Measurements from ENCODE around the gene HDAC7.

Gene HDAC7

DNA sequence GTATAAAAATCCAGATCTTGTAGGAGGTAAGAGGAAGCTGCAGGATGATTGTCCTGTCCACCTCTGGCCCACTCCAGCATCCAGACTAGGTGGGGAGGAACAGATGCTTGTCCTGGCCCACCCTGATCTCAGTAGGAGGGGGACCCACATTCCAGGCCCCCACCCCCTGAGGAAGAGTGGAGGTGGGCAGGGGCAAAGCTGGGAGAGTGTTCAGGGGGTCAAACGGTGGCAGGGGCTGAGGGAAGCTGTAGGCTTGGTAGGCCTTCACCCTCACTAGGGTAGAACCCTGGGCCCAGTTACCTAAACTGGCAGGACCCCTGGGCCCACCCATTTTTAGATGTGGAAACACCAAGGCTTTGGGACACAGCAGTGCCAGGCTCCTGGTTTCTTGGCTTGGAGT is 42.6 kb downstream of the HDAC7 start:
- no peak for DNase-seq

DNA sequence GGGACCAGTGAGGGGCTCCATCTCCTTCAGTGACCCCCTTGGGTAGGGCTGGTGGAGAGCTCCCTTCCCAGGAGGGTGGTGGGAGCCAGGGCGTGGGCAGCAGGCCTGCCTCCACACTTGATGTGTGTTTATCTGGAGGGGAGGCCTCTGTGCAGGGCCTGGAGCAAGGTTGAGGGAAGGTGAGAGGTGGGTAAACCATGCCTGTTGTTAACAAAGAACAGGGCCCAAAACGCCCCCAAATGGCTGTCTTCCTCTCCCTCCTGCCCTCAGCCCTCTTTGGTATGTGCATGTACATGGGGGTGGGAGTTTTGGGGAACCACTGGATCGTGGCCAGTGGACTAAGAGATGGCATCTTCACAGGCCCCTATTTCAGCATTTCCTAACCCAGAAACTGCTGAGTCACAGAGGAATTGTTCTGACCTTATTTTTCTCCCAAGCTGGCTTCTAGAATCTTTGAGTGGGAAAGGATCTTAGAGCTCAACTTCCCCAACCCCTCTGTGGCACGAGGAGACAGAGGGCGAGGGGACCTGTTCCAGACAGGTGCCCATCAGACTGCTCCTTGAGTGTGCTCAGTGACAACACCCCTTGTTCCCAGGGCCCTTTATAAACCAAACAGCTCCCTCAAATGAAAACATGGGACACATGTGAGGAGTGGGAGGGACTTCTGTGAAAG is 43.1 kb downstream of the HDAC7 start:
- no peak for DNase-seq

DNA sequence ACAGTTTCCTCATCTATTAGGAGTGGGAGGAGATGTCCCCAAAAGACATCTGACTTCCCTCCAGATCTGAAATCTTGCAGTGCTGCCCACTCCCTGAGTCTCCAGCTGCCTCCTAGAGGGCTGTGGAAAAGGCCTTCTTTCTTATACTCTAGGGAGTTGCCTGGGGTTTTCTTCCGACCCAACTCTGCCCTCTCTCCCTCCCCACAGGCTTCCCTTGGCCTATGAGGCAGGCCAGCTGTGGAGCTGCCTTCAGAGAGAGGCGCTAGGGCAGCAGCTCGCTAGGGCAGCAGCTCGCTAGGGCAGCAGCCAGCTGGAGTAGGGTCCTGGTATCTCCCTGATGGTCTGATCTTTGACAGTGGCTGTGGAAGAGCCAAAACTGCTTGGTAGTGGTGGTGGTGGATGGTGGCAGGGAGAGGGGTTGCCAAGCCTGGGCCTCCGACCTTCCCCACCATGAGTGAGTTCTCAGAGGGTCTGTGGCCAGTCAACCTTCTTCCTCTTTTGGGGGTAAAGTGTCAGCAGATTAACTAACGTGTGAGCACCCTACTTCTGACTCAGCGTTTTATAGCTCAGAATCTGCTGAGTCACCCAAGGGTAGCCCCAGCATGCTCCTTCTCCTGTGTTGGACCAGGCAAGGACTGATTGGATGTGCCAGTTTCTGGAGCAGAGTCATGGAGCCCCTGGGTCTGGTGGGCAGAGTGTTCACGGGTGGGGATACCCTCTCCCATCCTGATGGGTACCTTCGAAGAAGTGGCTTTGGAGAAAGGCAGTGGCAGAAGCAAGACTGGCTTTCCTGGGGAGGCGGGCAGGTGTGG is 44.4 kb downstream of the HDAC7 start:
- no peak for DNase-seq

DNA sequence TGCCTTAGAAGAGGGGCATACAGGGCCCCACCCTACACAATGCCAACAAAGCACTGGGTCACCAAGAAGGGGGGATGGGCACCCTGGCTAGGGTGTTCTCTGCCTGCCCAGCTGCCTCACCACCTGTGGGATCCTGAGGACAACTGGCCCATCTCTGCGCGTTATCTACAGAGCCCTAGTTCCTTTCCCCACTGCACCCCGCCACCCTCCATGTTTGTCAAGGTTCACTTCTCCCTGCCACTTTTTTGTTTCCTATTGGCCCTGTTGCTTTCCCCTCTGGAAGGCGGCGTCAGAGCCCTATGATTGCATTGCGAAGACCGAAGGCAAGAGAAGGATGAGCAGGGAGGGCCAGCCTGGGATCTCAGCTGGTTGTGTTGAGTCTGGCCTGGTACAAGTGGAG is 45.0 kb downstream of the HDAC7 start:
- DNase-seq: no peak

DNA sequence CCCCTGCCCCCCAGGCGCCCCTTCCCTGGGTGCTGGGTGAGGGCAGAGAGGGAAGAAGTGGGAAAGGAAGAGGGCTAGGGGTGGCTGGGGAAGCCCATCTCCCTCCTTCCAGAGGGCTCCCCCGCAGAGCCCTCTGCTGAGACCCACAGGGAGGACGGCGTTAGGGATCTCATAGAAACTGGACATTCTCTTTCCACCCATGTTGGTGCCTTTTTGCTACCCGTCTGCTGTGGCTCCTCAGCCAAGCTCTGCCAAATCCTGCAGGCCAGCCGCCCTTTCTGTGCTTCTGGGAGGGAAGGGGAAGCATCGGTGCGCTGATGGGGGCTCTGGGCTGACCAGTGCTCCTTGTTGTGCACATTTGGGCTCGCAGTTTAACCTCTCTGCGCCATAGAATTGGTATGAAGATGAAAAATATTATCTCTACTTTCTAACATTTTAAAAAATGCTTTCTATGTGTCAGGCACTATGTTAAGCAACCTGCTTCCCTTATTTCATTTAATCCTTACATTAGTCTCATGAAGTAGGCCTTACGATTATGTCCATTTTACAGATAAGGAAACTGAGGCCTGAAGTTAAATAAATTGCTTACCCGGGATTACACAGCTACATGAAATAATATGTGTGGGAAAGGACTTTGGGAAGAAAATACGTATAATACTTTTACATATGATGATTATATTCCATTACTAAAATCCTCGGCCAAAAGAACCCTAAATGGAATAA is 45.7 kb downstream of the HDAC7 start:
- DNase-seq: no peak

DNA sequence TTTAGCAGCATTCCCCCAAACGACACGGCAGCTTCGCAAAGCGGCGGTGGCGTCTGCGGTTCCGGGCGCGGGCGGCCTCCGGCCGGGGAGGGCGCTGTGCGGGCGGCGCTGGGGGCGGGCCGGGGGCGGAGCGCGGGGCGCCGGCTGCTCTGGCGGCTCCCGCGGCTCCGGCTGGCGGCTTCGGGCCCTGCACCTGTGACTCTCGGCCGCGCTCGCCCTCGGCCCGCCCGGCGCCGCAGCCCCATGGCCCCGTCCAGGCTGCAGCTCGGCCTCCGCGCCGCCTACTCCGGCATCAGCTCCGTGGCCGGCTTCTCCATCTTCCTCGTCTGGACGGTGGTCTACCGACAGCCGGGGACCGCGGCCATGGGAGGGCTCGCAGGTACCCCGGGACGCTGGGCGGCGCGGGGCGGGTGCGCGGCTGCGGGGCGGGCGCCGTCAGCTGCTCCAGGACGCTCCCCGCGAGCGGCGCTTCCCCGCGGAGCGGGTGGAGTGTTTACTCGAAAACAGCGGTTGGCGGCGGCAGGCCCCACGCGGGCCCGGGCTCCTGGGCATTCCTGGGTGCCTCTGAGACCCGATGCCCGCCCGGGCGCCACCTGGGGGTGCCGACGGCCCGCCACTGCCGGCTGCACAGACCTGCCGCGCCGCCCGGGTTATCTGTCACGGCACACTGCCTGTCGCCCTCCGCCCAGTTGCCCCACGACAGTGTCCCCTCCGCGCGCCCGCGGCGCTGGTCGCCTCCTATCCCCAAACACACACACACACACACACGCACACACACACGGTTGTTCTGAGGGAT is 46.4 kb downstream of the HDAC7 start, which contains the start of gene SLC48A1:
SLC48A1 (plus strand) TSS at position 177 of the 796 bp plus-strand sequence; CDS start at position 244, 67 bp downstream.
- peak; percentile 72 for DNase-seq

DNA sequence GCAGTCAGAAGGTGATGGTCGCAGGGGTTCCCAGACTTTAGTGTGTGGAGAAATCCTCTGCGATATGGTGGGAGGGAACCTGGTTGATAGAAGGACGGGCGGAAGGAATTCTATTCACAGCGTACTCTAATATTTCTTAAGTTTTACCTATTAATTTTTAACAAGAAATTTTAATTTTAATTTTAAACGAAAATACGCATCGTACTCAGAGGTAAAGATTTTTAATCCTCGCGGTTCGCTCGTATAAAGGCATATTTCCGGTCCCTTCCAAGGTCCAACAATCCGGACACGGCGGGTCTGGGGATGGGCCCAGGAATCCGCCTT is 47.0 kb downstream of the HDAC7 start:
- DNase-seq: no peak

DNA sequence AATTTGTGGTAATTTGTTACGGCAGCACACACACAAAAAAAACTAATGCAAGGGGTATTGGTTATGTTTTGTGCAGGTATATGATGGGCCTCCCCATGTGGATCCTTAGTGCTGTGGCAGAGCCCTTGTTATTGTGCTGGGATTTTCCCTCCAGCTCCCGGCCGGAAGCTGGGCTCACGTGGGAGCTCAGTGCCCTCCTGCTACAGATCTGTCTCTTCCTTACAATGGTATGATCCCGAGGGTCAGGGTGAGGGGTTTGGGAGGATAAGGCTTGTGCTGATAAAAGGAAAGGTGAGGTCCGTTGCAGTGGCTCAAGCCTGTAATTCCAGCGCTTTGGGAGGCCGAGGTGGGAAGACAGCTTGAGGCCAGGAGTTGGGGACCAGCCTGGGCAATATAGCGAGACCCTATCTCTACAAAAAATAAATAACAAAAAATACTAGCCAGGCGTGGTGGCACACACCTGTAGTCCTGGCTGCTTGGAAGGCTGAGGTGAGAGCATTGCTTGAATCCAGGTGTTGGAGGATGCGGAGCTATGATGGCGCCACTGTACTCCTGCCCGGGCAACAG is 47.5 kb downstream of the HDAC7 start:
- no peak for DNase-seq

DNA sequence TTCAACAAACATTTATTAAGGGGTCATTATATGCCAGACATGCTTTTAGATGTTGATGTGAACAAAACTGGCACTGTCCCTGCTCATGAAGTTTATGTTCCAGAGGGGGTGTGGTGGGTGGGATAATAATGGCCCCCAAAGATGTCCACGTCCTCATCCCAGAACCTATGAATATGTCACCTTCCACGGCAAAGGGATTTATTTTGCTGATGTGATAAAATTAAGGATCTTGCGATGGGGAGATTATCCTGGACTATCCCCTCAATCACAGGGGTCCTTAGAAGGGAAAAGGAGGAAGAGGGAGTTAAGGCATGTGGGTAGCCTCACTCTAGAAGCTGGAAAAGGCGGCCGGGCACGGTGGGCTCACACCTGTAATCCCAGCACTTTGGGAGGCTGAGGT is 48.4 kb downstream of the HDAC7 start:
- DNase-seq: no peak

DNA sequence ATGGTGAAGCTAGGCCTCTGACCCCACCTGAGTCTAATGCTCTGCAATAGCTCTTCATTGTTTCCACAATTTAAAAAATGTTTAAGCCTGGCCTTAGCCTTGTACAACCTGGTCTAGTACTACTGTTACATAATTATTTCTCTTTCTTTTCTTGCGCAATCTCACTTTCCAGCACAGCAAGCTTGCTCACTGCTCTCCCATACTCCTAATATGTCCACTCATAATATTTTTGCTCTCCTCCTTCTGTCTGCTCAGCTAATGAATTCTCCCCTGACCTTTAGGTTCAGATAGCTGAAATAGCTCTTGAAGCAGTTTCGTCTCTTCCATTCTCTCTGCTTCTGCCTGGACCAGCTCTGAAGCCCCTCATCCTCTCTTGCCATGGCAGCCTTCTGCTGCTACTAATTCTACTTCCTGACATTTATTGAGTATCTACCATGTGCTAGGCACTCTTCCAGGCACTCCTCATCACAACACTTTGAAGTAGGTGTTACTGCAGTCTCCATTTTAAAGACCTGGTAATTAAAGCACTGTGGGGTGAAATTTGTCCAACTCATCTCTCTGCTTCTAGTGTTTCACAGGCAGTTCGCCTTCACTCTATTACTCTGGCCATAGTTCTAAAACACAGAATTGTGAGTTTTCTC is 49.5 kb downstream of the HDAC7 start:
- DNase-seq: no peak

DNA sequence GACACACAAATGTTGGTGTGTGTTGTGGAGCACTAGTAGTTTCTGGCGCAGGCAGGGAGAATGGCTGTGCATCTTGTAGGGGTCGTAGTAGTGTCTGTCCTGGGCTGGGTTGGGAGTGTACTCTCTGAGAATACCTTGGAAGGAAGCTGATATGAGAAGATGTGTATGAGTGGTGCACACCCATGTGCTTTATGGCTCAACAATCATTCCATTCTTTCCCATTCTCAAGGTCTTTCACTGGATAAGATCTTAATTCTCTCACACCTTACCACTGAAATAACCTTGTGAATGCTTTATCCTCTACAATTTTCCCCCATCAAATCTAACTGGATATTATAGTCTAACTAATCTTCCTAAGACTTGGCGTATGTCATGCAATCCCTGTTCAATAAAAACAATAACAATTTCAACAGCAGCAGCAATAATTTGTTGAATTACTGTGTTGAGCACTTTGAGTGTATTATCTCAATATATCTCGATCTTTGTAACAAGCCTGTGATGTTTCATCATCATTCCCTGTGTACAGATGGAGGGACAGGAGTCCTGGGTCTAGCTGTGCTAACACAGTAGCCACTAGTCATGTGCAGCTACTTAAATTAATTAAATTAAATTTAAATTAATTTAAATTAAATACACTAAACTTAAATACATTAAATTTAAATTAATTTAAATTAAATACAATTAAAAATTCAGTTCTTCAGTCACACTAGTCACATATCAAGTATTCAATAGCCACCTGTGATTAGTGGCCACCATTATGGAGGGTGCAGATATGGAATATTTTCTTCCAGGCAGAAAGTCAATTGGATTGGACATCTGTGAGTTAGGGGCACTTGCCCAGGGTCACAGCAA is 50.2 kb downstream of the HDAC7 start:
- DNase-seq: no peak

DNA sequence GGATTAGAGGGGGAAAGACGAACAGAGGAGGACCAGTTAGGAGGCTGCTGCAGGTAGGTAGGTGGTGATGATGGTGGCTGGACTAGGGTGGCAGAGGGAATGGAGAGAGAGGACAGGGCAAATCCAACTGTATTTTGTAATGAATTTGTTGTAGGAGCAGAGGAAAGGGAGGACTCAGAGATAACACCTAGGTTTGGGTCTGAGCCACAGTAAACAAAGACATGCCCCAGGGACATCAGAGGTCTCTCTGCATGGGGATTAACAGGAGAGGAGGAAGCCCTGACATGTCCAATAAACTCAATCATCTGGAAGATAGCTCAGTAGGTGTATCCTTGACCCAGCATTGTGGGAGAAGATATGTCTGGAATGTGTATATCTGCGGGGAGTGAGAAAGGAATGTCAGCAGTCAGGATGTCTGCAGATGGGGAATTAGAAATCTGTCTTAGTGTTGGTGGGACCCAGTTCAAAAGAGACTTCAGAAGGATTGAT is 51.3 kb downstream of the HDAC7 start:
- no peak for DNase-seq

DNA sequence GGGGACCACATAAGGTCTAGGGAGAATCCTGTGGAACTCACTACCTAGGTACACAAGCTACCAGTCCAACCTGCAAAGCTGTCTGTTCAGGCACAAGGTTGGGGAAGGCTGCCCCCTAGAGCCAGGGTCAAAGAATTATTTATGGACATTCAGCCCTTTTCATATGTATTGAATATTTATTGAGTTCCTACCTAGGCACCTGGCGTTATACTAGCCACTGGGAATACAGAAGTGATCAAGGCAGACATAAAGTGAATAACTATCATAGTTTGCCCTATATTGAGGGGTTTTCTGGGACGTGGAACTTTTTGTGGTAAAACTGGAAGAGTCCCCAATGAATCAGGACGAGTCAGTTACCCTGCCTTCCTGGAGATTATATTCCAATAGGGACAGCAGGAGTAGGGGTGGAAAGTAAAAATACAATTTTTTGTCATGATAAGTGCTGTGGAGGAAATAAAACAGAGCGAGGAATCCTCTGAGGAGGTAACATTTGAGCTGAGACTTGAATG is 52.4 kb downstream of the HDAC7 start:
- DNase-seq: peak; percentile 68

DNA sequence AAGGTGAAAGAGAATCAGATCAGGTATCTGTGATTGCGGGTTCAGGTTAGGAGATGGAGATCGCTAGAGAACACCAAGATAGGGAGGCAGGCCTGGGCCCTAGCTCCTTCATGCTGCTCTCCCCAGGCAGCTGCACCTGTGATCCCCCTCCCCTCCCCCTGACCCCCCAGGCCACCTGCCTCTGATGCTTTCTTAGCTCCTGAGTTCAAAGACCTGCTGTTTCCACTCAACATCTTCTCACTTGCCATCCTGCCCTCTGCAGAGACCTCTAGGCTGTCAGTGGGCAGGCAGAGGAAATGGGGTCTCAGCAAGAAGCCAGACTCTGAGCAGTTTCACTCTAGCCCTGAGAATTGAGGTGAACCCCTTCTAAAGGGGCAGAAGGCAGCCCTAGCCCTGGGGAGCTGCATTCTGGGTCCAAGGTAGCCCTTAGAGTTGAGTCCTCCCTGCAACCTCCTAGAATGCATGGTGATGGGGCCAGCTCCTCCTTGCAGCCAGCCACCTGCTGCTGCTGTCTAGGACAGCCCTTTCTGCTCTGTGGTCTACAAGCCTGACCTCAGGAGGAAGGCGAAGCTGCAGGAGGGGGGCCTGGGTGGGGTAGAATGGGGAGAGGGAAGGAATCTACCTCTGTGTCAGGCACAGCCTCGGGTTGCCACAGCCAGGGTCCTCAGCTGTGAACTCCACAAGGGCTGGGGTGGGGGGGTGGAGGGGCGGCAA is 53.0 kb downstream of the HDAC7 start:
- no peak for DNase-seq

DNA sequence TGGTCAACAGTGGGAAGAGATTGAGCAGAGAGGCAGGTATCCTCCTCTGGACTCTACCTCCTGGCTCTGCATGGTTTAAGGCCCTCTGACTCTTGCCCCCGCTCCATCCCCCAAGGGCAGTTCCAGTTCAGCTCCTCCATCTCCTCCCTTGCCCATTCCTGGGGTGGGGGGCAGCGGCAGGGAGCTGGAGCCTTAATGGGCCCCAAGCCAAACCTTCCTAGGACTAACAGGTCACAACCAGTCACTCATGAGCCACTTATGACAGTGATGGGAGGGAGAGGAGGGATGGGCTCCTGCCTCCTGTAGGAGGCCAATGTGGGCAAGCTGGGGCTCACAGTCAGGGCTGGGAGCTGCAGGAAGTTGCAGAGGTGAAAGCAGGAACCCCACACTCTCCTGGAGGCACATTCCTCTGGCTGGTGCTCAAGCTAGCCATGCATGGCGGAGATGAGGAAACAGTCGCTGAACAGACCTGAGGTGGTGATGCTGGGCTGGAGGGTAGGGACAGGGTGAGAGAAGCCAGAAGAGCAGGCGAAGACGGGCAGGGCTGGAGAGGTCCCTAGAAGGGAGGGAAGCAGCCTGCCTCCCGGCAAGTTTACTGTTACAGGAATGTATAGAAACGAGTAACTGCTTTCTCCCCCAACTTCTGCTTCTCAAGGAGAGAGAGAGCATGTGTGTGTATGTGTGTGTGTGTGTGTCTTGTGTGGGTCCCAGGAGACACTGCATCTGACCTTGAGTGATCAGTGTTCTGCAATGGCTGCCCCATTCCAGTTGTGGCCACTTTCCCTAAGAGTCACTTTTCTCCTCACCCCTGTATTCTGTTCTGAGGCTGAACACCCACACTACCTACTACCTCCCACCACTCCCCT is 56.0 kb downstream of the HDAC7 start:
- no peak for DNase-seq

DNA sequence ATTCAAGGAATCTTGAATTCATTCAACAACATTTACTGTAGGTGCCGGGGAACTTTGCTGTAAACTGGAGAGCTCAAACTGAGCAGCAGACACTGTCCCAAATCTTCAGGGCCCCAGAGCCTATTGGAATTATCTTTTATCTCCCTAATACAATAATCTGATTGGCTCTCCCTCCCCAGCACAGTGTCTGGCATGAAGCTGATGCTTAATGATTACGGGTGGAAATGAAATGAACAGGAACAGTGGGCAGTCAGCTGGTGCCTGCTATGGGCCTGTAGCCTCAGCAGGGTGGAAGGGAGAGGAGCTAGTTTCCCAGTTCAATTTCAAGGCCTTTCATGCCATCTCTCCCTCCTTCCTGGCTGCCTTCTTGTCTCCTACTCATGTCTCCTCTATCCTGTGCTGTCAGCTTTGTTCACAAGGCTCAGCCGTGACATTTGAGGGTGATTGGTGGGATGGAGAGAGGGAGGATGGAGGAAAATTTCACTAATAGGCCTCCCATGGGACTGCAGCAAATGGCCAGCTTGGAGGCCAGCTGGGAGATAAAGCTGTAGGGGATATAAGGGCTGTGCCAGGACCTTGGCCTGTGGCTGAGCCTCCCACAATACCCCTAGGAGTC is 56.7 kb downstream of the HDAC7 start:
- no peak for DNase-seq

DNA sequence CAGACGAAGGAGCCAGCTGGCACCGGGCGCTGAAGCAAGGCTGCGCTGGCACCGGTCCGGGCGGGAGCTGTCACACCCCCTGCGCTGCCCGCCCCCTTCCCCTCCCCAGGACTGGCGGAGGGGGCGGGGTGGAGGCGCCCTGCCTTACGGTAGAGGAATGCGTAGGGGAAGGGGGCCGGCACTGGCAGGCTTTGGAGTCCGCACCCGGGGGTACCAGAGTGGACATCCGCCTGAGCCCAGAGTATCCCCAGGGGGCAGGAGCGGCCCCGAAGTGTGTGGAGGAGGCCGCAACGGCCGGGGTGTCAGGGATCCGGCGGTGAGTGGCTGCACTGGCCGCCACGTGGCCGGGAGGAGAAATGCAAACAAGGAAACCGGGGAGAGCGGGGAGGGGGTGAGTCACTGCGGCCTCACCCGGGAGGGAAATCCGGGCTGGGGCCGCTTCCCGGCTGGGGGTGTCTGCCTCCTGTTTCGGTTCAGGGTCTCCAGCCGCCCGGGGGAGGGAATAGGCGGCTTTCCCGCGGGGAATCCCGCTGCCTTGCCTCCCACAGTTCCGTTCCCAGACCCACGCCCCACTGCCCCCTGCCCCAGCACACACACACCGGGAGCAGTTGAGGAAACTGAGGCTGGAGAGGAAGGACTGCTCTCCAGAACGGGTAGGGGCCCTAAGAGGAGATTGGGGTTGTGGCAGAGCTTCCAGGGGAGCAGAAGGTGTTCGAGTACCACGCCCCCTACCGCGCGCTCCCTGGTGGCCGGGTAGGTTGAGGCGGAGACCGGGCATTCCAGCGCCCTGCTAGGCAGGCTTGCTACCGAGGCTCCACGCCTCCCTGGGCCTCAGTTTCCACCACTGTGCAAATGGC is 60.6 kb downstream of the HDAC7 start, which contains the start of gene RAPGEF3:
RAPGEF3 (minus strand) TSS at position 47 of the 857 bp plus-strand sequence. CDS start 324 bp downstream, outside the sequence.
- DNase-seq: peak; percentile 65

DNA sequence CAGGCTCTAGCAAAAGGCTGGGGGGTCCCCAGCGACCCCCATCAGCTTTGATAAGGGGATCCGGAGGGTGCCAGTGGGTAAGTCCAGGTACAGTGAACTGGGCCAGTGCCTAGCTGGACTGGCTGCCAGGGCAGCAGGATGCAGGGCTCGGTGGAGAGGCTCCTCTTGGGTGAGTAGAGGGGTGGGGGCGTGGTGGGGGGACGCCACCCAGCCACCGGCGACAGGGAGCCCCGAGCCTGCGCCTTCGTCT is 61.2 kb downstream of the HDAC7 start:
- no peak for DNase-seq

All from stimulated activated CD4-positive, alpha-beta T cell treated with anti-CD3 and anti-CD28 coated beads, Interleukin-12 subunit alpha, Interleukin-12 subunit beta, amount 100 ng/mL, for 4 hours (primary cell).